Effector CD8-positive, alpha-beta T cell (primary cell): ENCODE results near the gene PLEKHN1.
A peak's percentile ranks its signal among the peaks of the same experiment; 100 is the strongest.
"Not testable (repeated sequence)": the region's sequence is repeated elsewhere in the genome, so short reads cannot be mapped to it uniquely, and the experiment has no call there.

Experiments used
- DNase-seq: peaks from one replicate; lab custom pipeline; 2025; lab: John Stamatoyannopoulos, UW

Gene PLEKHN1

GRCh38 chr1:942411-942821 lies 23.9 kb upstream of the PLEKHN1 start:
- no peak for DNase-seq

DNA sequence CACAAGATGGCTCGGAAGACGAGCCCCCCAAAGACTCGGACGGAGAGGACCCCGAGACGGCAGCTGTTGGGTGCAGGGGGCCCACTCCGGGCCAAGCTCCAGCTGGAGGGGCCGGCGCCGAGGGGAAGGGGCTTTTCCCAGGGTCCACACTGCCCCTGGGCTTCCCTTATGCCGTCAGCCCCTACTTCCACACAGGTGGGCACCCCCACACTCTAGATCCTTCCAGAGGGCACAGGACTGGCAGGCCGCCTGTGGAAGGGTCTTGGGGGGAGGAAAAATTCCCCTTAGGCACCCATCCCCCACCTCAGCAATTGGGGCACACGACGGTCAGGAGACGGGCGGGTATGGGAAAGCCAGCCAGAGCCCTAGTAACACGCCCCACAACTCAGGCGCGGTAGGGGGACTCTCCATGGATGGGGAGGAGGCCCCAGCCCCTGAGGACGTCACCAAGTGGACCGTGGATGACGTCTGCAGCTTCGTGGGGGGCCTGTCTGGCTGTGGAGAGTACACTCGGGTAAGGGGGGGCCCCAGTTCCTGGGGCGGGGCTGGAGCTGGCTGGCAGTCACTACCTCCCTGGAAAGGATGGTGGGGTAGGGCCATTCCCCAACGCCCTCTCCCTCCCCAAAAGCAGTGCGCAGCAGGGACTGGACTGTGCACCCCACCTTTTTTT lies 23.3 kb upstream of the PLEKHN1 start:
- no peak for DNase-seq

- no peak for DNase-seq
These were observed 22.5 kb upstream of the PLEKHN1 start for GRCh38 chr1:943545-944340.

DNA sequence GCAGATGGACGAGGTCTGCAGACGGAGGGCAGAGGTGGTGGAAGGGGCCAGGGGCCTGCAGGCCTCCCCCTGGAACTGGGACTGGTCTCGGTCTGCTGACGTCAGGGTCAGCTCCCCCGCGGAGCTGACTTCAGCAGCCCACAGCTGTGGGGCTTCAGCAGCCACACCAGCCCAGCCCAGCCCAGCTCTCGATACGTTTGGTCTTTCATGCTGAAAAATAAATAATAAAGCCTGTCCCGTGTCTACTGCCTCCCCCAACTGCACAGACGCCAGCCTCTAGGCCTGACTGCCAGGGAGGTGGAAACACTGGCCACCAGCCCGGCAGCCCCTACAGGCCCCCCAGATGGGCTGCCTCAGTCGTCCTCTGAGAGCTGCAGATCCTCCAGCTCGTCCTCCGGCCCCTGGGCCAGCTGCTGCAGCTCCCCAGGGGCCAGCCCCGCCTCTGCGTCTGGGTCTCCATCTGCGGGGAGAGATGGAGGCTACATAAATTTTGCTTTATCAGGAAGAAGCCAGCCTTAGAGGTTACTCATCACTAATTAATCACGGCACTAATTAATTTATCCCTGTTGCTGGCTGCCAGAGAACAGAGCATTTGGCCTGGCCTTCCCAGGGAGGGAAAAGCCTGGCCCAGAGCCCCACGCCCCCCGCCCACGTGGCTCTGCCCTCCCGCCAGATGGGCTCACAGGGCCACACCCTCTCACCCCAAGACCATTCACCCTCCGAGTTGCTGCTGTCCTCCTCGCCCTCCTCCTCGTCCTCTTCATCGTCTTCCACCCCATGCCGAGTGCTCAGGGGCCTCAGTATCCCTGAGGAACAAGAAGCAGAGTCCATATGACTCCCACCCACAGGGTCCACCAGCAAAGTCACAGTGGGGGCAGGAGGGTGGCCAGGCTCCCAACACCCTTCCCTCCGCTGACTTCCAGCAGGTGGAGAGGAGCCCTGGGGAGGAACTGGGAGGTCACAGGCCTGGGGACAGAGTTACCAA lies 21.6 kb upstream of the PLEKHN1 start:
- no peak for DNase-seq

GRCh38 chr1:945688-946556 lies 20.4 kb upstream of the PLEKHN1 start:
- DNase-seq, result no peak

DNA sequence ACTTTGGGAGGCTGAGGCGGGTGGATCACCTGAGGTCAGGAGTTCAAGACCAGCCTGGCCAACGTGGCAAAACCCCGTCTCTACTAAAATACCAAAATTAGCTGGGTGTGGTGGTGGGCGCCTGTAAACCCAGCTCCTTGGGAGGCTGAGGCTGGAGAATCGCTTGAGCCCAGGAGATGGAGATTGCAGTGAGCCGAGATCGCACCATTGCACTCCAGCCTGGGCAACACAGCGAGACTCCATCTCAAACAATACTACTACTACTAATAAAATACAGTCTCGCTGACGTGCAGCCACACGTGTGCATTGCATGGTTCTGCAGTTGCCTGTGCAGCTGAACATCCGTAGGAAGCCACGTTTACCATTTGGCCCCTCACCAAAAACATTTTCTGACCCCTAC lies 19.5 kb upstream of the PLEKHN1 start:
- not testable (repeated sequence) for DNase-seq

- DNase-seq, result no peak
These were observed 18.3 kb upstream of the PLEKHN1 start for GRCh38 chr1:947958-948357.

DNA sequence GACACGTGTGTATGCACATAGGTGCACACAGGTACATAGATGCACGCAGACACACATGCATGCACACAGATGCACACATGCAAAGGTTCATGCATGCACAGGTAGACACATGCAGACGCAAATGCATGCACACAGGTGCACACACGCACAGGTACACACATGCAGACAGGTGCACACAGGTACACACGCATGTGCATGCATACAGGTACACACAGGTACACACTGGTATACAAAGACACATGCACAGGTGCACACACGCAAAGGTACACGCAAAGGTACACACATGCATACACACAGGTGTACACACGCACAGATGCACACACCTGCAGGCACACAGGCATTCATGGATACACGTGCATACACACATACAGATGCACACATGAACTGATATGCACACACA lies 16.0 kb upstream of the PLEKHN1 start:
- DNase-seq, result no peak

- no peak for DNase-seq
These were observed 15.4 kb upstream of the PLEKHN1 start for GRCh38 chr1:950881-951280.

GRCh38 chr1:951364-951763 lies 14.9 kb upstream of the PLEKHN1 start:
- DNase-seq, result no peak

- DNase-seq, result no peak
These were observed 14.1 kb upstream of the PLEKHN1 start for GRCh38 chr1:952201-952600.

DNA sequence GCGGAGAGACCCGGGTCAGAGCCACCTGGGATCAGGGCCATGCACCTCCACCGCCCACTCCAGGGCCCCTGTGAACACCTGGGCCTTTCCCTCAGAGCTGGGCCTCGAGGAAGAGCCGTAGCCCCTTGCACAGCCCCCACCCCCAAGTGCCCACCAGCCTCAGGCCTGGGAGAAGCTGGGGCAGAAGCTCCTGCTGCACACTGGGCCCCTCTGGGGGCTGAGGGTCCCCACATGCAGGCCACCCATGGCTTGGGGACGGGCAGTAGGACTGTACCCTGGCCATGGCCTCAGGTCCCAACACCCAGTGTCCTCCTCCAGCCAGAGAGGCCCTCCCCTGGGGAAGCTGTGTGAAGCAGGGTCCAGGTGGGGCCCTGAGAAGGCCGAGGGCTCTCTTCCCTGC lies 13.7 kb upstream of the PLEKHN1 start:
- DNase-seq, result no peak

DNA sequence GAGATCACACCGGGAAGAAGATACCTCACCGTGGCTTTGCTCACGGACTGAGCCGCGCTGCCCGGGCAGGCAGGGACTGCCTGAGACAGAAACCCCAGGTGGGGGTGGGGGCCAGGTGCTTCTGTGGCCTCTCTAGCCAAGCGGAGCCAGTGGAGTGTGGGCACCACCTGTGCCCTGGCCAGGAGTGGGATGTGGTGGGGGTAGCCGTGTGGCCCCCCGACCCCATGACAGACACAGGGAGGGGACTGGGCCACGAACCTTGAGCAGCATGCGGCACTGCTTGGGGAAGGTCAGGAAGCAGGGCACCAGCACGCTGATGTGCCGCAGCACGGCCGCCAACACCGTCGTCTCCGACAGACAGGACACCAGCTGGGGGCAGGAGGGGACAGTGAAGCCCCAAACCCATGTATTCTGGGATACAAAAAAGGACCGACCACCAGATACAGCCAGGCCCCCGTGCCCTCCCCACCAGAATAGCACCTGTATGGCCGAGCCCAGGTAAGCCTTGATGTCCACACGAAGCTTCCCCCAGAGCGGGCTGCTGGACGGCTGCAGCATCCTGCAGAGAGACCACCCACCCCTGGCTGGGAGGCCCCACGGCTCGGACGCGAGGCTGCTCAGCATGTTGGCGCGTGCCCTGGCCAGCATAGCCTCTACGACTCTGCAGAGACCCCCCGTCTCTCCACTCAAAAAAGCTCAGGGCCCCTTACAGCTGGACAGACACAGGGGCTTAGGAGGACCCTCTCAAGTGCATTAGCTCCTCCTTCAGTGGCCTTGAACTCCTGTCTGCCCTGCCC lies 12.6 kb upstream of the PLEKHN1 start:
- DNase-seq, result no peak

GRCh38 chr1:954927-955326 lies 11.4 kb upstream of the PLEKHN1 start:
- no peak for DNase-seq

DNA sequence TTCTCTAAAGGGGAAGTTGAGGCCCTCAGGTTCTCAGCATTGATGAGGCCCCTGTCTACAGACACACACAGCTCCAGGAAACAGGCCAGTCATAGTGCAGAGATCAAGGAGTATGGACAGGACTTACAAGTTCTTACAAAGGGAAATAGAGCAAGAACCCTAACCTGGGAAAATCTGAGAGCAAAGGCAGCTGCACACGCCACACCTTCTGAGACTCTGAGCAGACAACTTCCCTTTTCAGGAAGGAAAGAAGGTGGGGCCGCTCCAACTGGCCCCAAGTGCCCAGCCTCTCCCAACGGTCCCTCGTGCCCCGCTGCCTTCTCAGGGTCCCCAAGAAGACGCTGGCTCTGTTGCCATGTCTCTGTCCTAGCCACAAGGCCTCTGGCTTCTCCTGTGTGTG lies 10.8 kb upstream of the PLEKHN1 start:
- no peak for DNase-seq

DNA sequence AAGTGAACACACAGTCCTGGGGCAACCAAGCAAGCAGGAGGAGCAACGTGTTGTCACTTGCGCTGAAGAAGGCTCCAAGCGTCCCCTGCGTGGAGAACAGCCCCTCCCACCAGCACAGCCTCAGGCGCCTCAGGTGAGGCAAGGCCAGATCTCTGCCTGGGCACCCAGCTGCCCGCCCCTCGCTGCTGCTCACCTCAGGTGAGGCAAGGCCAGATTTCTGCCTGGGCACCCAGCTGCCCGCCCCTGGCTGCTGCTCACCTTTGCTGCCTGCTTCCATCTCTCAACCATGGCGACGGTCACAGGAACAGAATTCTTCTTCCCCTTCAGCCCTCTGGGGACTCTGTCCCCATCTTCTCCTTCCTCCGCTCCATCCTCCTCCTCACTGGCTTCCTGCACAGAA lies 9.6 kb upstream of the PLEKHN1 start:
- DNase-seq, result no peak

DNA sequence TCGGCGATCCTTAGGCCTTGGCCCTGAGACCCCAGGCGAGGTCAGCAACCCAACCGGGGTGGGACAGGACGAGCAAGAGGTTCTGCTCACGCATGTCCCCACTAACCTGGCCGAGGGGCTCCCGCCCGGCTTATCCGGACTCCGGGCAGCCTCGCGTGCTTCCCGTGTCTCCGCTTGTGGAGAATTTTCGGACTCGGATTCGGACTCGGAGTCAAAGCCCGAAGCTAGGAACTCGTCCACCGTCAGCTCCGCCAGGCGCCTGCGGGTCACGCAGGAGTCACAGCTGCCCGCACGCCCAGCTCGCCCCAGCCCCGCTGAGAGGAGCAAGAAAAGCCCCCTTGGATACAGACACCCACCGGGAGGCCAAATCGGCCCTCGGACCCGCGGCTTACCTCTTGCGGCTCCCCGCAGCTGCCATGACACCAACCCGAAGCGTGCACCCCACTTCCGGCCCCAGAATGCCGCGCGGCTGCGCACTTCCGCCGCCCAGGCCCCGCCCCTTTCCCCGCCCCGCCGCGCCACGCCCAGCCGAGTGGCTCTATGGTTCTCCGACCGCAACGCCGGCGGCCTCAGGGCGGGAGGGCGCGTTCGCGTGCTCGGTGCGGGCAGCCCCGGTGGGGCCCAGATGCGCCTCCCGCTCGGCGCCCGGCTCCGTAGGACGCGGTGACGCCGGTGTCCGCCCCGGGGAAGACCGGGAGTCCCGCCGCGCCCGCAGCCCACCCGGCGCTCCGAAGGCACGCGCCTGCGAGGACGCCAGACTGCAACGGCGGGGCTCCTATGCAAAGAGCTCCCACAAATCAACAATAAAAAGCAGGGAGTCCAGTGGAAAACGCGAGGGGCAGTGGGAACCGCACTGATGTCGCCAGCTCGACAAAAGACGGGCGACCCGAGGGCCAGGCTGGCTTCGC lies 7.2 kb upstream of the PLEKHN1 start, which contains the start of gene NOC2L:
TSS of gene NOC2L (minus strand) at position 434 of the 908 bp plus-strand sequence. CDS start at position 418, 16 bp downstream.
- DNase-seq, result peak; percentile 92

- no peak for DNase-seq
These were observed 6.4 kb upstream of the PLEKHN1 start for GRCh38 chr1:959731-960362.
